NCI-H460 (cell line): ENCODE data around the gene DHX16. TPM values are rescaled to one million over a fixed set of nuclear protein-coding genes. Genes with fewer than 3 reads are reported as not detected.
A peak's percentile ranks its signal among the peaks of the same experiment; 100 is the strongest.

Experiments
- DNase-seq: peaks from one replicate; pipeline ENCODE4 v3.0.0-alpha.2; 2016; ENCODE audit warnings: low read depth; ENCODE audit errors: extremely low read depth
- total RNA-seq: library from RNA; depleted of rRNA; stranded (reverse); fragments of >200 nt; shearing (Covaris generic); gene quantifications from 2 replicates; pipeline ENCODE4 v1.2.3, GENCODE V29; 2014

The DHX16 gene
- total RNA-seq, 1 experiment from 2014 or later, result 35.6 TPM

GRCh38 chr6:30700340-30700739, 27.5 kb upstream of the DHX16 start:
- DNase-seq, result no peak

- DNase-seq, result no peak
Observed at GRCh38 chr6:30696432-30696831, 23.6 kb upstream of the DHX16 start.

- DNase-seq, result no peak
Observed at GRCh38 chr6:30691208-30691847, 18.5 kb upstream of the DHX16 start.

GRCh38 chr6:30690403-30691207, 17.8 kb upstream of the DHX16 start, which contains the start of gene NRM:
TSS of gene NRM (minus strand) at chr6:30690984. CDS start at chr6:30690974, 10 bp downstream.
- peak; percentile 70 for DNase-seq

GRCh38 chr6:30689985-30690384, 17.2 kb upstream of the DHX16 start:
- no peak for DNase-seq

- DNase-seq, result no peak
Observed at GRCh38 chr6:30689022-30689865, 16.4 kb upstream of the DHX16 start.

- no peak for DNase-seq
Observed at GRCh38 chr6:30688569-30688968, 15.8 kb upstream of the DHX16 start.

- DNase-seq, result no peak
Observed at GRCh38 chr6:30687659-30688431, 15.0 kb upstream of the DHX16 start.

- peak; percentile 85 for DNase-seq
Observed at GRCh38 chr6:30686908-30687658, 14.3 kb upstream of the DHX16 start.

GRCh38 chr6:30686009-30686907, 13.5 kb upstream of the DHX16 start, which contains the start of gene PPP1R18:
TSS of gene PPP1R18 (minus strand) at chr6:30686645. CDS start at chr6:30686018, 627 bp downstream.
- no peak for DNase-seq

GRCh38 chr6:30685157-30686008, 12.6 kb upstream of the DHX16 start:
- DNase-seq, result peak; percentile 40

GRCh38 chr6:30684386-30685156, 11.8 kb upstream of the DHX16 start:
- DNase-seq, result no peak

GRCh38 chr6:30683980-30684338, 11.2 kb upstream of the DHX16 start:
- DNase-seq, result no peak

GRCh38 chr6:30683183-30683979, 10.6 kb upstream of the DHX16 start:
- no peak for DNase-seq

- DNase-seq, result no peak
Observed at GRCh38 chr6:30682143-30683117, 9.6 kb upstream of the DHX16 start.
